AG10803 (cell line): ENCODE results near the gene SPSB4.
"Not testable (repeated sequence)": the region's sequence is repeated elsewhere in the genome, so short reads cannot be mapped to it uniquely, and the experiment has no call there.

Experiments used
- DNase-seq: peaks from one replicate; pipeline ENCODE4 v3.0.0; 2010; ENCODE audit warnings: low read depth
- H3K4me3 ChIP-seq: 2 replicates; pipeline ENCODE4 v1.5.1; 2011; ENCODE audit warnings: mild to moderate bottlenecking, low read length, control low read depth
- TF ChIP-seq, protein P1 (sequence below): conservative IDR thresholded peaks from 2 replicates; pipeline ENCODE4 v1.5.1; 2011; ENCODE audit warnings: mild to moderate bottlenecking, low read length, control low read depth, inconsistent platforms

SPSB4 gene

DNA sequence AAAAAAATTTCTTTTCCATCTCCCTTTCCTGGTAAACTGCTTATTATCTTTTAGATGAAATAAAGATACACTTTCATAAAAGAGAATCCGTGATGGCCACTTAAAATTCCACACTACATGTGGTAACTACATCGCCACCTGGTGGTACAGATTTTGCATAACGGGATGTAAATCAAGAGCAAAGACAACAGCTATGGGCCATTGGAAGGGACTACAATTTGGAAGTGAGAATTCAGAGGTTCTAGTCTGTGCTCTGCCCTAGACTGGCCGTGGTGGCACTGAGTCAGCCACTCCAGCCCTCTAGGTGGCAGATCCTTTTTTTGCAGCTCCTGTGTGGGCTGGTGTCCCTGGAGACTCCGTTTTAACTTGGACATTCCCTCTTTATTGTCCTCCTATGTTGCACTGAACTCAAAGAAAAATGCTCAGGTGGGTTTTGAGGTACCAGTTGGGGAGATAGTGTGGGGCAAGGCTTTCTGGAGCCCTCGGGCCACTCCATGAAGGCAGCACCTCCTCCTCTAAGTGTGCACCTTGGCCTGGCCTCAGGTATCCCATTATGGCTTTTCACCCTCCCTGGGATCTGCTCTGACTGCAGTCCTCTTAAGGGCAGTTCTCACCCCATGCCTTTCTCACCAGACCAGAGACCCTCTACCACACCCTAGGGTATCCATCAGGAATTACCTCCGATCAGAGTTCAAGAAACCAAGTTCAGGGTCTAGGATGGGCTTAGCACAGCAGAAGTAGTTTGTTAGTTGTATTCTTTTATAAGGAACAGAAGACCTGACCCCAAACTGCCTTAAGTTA is 54.9 kb downstream of the SPSB4 start:
- peak; percentile 85 for DNase-seq
- TF ChIP-seq, protein P1, sequence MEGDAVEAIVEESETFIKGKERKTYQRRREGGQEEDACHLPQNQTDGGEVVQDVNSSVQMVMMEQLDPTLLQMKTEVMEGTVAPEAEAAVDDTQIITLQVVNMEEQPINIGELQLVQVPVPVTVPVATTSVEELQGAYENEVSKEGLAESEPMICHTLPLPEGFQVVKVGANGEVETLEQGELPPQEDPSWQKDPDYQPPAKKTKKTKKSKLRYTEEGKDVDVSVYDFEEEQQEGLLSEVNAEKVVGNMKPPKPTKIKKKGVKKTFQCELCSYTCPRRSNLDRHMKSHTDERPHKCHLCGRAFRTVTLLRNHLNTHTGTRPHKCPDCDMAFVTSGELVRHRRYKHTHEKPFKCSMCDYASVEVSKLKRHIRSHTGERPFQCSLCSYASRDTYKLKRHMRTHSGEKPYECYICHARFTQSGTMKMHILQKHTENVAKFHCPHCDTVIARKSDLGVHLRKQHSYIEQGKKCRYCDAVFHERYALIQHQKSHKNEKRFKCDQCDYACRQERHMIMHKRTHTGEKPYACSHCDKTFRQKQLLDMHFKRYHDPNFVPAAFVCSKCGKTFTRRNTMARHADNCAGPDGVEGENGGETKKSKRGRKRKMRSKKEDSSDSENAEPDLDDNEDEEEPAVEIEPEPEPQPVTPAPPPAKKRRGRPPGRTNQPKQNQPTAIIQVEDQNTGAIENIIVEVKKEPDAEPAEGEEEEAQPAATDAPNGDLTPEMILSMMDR: peak; percentile 87
- H3K4me3 ChIP-seq: no peak overlapping the region

DNA sequence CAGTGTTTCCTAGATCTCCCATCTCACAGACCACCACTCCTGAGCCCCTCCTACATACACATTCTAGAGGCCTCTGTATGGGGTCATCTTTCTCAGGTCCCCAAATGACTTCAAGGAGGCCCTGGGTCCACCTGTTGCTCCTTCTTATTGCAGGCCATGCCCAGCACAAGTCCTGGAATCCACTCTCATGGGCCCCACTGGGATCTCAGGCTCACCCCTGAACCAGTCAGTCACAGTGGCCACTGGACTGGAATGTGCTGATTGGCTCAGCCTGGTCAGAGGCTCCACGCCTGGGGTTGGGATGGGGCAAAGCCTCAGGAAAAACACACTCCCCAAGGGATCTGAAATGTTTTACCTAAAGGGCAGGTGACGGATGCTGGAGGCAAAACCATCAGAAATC is 55.7 kb downstream of the SPSB4 start:
- DNase-seq: no peak
- TF ChIP-seq, protein P1: no peak
- H3K4me3 ChIP-seq: no peak overlapping the region

DNA sequence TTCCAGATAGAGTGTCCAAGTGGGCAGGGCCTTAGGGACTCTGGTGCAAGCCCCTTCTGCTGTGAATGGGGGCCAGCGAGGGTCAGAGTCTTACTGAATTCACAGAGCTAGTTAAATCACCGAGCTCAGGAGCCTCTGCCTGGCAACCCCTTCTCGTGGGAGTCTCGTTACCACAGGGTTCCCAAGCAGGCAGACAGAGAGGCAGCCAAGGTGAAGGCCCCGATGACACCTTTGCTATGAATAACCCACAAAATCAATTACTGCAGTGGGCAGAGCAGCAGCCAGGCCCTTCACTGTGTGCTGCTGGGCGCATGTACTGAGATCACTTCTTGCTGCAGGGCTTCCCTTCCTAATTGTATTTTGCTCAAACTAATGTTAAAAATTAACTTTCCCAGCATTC is 56.9 kb downstream of the SPSB4 start:
- H3K4me3 ChIP-seq: no peak overlapping the region
- no peak for DNase-seq
- TF ChIP-seq, protein P1: no peak

DNA sequence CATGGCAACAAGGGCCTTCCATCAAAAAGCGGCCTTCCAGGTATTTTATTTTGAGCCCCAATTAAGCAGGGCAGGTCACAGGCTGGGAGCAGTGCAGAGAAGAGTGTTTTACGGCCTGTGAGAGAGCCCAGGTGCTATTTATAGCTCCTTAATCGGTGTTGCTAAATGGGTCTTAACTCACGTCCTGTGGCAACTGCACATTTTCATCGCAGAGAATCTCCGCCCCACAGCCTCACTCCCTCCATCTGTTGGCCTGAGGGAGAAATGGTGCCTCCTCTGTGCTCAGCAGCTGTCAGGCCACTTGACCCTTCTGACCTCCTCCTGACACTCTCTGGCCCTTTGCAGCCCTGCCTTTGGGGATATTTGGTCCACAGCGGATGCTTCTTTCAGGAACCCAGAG is 58.6 kb downstream of the SPSB4 start:
- TF ChIP-seq, protein P1: no peak
- no peak overlapping the region for H3K4me3 ChIP-seq
- DNase-seq: no peak

DNA sequence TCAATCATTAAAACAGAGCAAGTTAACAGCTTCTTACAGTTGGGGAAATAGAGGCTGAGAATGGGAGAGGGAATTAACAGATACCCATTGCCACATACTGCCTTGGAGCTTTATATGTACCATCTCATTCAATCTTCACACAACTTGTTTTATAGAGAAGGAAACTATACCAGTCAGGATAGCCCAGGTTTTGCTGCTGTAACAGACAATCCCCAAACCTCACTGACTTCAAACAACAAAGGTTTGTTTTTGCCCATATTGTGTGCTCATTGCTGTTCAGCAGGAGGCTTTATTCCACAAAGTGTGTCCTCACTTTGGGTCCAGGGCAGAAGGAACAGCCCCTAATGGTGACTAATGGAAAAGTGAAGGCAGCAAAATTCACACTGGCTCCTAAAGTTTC is 59.2 kb downstream of the SPSB4 start:
- TF ChIP-seq, protein P1: no peak
- DNase-seq: no peak
- H3K4me3 ChIP-seq: no peak overlapping the region

DNA sequence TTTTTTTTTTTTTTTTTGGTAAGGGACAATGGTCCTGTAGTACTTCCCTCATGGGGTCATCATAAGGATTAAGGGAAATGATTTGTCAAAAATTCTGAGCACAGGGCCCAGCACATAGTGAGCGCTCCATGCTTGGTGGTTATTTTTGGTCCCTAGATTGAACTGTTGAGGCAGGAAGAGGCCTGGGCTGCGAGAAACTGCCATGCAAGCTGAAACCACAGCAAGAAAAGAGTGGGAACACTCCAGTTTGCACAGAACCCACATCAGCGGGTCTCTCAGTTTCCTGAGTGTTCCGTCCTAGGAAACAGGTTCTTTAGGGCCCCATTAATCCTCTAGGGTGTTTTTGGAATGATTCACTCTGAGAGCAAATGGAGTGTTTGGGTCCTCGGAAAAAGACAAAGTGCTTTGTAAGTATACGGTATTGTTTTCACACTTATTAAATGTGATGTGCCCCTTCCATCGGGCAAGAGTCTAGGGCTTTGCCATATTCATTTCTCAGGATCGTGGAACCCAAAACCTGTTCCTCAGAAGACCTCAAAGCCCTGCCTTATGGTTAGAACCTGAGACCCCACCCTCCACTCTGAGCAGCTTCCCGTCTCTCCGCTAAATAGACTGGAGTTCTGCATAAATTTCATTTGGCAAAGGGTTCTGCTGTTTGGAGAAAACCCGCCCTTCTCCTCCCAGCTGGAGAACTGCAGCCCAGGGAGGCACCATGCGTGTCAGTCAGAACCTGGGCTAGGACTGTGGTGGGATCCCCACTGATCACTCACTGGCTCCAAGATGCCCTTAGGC is 60.4 kb downstream of the SPSB4 start:
- TF ChIP-seq, protein P1: no peak

DNA sequence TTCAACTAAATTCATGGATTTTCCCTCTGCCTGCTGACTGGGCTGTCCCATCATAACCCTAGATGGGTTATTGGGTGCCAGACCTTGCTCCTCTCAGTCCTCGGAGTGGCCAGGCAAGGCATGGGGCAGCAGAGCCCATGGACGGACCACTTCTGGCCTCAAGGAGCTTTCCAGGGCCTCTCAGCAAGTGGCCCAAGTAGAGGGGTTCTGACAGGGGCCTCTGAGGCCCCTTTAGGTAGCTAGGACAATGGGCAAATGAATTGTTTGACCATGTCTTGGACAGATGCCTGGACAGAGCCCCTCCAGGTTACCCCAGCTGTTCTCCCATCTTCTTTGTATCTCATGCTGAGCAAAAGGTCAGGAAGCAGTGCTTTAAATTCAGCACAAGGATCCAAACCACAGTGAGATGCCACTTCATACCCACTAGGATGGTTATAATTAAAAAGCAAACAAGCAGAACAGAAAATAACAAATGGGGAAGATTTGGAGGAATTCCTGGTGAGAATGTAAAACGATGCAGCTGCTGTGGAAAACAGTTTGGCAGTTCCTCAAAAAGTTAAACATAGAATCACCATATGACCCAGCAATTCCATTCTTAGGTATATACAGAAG is 61.6 kb downstream of the SPSB4 start:
- no peak for DNase-seq
- TF ChIP-seq, protein P1: no peak

More for the DNA sequence above, 60.4 kb downstream of the SPSB4 start:
- DNase-seq: no peak
- no peak overlapping the region for H3K4me3 ChIP-seq

DNA sequence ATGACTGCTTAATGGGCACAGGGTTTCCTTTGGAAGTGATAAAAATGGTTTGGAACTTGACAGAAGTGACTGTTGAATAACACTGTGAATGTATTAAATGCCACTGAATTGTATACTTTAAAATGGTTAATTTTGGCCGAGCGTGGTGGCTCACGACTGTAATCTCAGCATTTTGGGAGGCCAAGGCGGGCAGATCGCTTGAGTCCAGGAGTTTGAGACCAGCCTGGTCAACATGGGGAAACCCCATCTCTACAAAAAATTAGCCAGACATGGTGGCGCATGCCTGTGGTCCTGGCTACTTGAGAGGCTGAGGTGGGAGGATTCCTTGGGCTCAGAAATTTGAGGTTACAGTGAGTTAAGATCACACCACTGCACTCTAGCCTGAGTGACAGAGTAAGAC is 62.5 kb downstream of the SPSB4 start:
- not testable (repeated sequence) for H3K4me3 ChIP-seq, DNase-seq

More for the DNA sequence above, 61.6 kb downstream of the SPSB4 start:
- H3K4me3 ChIP-seq: no peak overlapping the region
